EL (cell line): ENCODE data around the gene ADGRG1.

Experiments
- DNase-seq: peaks from one replicate; pipeline ENCODE4 v3.0.0-alpha.2; 2016

ADGRG1 gene

DNA sequence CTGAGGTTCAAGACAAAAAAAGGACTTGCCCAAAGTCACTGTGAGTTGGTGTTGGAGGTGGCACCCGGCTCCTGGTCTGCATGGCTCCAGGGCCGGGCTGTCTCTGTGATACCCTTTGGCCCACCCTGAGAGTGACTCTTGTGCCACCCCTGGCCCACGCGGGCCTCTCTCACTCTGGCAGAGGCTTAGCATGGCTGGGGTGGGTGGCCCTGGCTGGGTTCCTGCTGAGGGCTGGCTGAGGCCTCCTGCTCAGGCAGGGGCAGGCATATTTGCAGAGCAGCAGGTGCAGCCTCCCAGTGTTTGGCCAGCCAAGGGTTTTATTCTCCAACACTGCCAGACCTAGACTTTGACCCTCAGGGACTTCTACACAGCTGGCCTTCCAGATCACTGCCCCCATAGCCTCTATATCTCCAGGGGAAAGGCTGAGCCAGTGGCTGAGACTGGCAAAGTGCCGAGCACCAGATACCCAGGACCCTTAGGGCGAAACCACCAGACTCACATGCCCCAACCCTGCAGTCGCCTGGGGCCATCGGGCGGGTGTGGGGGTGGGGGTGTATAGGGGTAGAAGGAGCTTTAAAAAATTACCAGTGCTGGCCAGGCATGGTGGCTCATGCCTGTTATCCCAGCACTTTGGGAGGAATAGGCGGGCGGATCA, 21.5 kb upstream of the ADGRG1 start:
- DNase-seq, result no peak

DNA sequence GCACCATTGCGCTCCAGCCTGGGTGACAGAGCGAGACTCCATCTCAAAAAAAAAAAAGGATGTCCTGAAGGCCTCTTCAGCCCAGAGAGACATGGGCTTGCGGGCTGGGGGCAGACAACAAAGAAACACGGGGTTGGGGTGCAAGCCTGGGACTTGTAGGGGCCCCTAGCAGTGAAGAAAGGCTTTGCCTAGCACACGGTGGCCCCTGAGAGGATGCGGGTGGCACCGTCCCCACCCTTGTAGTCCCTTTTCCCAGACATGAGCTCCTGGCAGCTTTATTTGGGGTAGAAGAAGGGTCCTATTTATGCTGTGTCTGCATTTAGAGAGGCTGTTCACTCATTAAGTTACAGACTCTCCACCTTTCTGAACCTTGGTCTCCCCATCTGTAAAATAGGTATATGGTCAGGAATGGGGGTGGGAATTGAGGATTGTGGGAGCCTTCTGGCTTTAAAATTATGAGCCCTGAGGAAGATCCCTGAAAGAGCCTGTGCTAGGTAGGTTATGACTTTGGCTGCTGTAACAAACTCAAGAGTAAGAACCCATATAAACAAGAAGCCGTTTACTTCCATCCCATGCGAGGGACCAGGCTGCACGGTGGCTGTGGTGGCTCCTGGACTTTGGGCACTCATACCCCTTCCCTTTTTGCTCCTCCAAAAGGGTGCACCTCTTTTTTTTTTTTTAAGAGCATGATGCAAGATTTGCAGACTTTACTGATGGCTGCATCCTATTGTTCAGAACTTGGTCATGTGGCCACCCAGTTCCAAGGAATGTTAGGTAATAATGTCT, 20.6 kb upstream of the ADGRG1 start:
- no peak for DNase-seq

DNA sequence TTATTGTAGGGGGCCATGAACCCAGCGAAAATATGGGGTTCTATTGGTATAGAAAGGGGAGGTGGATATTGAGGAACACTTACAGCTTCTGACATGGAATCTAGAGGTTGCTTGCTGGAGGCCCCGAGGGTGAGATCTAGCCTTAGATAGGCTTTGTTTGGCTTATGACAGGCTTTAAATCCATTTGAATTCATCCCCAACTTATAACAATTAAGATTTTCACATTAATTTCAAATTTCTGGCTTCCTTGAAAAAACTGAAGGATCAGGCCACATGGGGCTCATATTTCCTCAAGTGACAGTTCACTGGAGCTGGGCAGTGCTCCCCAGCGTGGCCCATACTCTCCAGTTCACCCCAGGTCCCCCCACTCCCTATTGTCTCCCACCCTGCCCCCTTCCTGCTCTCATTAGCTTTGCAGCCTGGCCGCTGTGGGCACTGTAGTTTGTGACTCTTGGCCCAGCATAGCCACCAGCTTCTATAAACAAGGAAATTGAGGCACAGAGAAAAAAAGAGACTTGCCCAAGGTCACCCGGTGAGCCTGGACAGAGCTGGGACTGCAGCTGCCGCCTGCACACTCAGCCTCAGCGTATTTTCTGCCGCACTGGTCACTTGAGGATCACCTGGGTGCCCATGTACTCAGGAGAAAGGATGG, 19.8 kb upstream of the ADGRG1 start:
- DNase-seq, result no peak

DNA sequence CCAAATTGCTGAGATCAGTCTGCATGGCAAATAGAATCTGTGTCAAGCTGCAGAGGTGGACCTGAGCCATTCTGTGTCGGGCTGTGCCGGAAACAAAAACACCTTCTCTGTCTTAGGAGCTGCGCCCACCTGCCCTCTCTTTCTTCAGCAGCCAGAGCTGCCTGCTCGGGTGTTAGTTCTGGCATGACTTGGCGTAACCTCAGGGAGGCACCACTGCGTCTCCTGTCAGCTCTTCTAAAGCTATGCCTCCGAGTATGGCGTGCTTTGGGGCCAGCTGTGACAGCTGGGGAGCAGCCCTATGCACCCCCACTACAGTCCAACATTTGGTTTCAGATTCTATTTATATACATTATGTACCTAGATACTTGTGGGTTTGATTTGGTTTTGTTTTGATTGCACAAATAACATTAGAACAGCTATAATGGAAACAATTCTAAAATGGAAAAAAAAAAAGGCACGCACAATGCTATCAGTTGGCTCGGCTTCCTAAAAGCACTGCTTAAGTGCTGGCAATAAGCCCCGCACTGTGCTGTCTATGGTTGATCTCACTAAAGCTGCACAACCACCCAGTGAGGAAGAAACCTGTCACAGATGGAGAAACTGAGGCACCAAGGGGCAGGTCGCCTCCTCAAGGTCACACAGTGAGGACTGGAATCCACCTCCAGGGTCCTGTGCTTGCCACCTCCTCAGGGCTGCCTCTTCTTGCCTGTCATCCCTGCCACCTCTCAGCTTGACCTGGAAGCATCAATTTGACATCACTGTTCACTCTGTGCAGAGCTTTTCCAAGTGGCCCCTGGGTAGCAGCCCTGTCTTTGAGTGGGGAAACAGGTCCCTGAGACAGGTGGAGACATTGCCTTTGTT, 18.7 kb upstream of the ADGRG1 start:
- DNase-seq, result no peak

DNA sequence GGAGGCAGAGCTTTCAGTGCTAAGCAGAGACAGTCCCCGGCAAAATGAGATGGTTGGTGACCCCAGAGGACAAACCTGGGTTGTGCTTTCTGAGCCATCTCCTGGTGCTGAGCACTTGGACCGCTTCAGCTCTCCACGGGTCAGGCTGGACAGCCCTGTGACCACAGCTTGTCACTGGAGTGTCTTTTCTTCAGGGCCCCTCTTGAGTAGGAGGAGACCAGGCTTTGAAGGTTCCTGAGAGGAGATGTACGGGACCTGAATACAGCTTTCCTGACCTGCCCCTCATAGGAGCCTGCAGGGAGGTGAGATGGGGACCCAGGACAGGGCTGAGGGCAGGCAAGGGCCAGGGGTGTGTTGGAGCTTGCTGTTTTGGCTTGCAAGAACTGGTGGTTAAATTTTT, 17.8 kb upstream of the ADGRG1 start:
- DNase-seq, result no peak

DNA sequence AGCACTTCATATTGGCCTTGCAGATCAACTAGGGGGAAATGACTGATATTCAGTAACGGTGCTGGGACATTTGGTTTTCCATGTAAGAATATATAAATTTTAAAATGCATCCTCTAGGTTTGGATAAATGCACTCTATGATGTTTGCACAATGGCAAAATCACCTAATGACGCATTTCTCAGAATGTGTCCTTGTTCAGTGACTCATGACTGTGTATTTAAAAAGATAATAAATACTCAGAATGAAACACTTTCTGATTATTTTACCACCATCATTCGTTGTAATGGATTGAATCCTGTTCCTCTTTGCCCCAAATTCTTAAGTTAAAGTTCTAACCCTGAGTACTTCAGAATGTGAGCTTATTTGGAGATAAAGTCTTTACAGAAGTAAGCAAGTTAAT, 17.2 kb upstream of the ADGRG1 start:
- peak; percentile 48 for DNase-seq

DNA sequence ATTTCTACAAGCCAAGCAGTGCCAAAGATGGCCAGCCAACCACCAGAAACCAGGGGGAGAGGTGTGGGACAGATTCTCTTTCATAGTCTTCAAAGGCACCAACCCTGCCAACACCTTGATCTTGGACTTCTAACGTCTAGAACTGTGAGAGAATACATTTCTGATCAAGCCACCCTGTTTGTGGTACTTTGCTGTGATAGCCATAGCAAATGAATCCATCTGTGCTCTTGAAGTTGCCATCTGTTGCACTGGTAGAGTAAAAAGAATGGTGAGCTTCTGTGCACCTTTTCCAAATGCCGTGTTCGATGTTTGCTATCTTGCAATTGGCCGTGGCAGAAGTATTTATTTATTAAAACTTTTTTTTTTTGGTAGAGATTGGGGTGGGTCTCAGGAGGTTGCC, 16.7 kb upstream of the ADGRG1 start:
- no peak for DNase-seq

DNA sequence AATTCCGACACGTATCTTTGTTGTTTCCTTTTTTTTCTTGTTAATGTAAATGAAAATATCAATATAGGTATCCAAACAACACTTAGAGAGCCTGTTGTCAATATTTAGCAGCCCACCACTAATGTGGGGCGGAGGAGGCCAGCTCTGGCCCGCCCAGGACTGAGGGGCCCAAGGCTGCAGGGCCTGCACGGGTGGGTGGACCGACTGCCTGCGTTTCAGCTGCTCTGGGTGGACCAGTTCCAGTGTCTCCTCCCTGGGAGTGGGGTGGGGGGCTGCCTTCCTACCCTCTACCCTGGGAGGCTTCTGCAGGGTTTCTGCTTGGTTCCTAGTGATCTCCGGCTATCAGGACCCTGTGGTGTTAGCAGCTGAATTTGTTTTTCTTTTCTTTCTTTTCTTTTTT, 15.9 kb upstream of the ADGRG1 start:
- no peak for DNase-seq

DNA sequence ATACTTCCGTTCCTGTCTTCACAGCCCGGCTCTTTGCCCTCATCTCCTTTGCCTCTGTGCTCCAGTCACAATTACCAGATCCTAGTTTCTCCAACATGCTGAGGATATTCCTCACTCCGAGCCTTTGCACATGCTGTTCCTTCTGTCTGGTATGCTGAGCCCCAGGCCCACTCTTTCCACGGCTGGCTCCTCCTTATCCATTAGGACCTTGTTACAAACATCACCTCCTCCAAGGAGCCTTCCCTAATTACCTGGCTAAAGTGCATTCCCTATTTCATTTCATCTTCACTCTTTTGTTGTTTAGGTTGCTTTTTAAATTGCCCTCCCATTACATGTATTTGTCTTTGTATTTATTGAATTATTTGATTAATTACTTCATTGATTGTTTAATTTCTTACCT, 14.9 kb upstream of the ADGRG1 start:
- no peak for DNase-seq

DNA sequence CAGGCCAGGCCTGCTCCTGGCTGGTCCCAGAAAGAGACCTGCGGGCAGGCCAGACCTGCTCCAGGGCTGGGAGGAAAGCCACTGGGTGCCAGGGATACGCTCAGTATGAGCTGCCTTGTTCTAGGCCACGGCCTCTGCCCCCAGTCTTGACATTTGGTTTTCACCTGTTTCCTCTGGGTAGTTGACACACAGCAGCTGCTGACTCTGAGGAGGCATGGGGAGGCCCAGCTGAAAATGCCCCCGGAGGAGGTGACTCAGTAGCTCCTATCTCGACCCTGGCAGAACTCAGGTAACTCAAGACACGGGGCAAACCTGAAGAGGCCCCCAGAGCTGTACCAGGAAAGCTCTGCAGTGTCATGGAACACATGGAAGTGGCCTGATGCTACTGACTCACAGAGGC, 13.9 kb upstream of the ADGRG1 start:
- no peak for DNase-seq

DNA sequence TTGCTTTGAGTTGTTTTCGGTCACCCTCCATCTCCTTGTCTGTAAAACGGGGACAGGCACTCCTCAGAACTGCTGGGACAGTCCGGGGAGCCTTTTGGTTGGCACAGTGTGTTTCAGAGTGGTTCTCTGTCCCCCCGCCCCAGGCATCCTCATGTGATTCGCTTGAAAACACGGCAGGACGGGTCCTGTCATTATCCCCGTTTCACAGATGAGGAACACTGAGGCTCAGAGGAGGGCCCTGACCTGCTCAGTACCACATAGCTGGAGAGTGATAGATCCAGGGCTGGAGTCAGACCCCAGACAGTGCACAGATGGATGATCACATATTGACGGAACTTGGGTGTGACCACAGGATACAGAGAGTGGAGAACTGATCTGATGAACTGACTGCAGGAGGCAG, 13.5 kb upstream of the ADGRG1 start:
- no peak for DNase-seq

DNA sequence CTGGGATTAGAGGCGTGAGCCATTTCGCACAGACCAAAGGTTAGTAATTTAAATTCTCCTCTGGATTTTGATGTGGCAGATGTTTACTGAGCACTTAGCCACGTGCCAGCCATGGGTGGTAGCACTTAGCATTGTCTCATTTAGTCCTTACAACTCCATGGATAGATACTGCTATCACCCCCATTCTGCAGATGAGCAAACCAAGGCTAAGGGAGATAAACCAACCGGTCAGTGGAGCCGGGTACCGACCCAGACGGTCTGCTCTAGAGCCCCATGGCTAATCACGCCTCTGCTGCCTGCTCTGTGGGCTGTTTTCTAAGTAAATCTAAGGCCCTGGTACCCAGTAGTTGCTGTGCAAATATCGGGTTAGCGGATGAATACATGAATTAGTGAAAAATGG, 12.6 kb upstream of the ADGRG1 start:
- DNase-seq, result no peak

DNA sequence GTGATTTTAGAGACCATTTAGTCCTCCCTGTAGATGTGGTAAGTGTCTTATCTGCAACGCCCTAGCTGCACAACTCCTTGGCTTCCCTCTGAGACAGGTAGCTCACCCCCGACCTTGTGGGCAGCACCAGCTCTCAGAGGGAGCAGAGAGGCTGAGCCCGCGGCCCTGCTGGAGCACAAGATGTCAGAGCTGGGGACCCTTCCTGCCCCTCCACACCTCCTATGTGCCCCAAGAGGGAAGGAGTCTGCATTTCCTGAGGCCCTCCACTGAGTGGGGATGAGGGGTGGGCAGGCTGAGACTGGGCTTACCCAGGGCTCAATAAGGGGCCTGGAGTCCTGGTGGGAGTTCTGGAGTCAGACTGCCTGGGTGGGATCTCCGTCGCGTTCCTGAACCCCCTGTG, 12.2 kb upstream of the ADGRG1 start:
- DNase-seq, result no peak

DNA sequence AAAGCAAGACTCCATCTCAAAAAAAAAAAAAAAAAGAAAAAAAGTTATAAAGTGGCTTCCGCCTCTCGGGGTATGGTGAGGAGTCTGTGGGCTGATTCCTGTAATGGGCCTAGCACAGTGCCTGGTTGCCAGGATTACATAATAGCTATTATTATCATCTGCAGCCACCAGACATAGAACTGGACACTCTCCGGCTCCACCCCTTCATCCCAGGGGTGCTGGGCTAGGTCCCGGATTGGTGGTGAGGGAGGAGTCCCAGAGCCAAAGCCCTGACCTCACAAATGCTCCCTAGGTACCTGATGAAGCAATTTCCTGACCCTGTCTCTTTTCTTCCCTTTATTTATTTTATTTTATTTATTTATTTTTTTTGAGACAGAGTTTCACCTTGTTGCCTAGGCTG, 11.6 kb upstream of the ADGRG1 start:
- no peak for DNase-seq

DNA sequence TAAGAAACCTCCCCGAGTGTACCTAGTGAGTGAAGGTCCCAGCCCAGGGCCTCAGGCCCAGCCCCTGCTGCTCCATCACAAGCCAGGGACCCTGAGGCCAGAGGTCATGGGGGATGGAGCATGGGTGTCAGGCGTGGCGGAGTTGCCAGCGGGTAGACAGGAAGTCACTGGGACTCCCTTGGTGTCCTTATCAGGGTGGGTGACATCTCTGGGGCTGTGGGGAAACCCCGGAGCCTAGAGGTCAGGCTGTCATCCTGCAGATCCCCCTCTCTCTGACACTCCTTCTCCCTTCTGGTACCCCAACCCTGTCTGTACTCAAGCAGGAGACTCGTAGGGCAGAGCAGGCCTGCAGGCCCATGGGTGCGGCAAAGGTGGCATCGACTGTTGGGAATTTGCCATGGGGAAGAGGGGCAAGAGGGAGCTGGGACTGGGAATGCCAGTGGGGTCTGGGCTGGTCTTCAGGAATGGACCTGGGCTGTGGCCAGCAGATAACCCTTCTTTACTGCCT, 10.8 kb upstream of the ADGRG1 start:
- DNase-seq, result no peak

DNA sequence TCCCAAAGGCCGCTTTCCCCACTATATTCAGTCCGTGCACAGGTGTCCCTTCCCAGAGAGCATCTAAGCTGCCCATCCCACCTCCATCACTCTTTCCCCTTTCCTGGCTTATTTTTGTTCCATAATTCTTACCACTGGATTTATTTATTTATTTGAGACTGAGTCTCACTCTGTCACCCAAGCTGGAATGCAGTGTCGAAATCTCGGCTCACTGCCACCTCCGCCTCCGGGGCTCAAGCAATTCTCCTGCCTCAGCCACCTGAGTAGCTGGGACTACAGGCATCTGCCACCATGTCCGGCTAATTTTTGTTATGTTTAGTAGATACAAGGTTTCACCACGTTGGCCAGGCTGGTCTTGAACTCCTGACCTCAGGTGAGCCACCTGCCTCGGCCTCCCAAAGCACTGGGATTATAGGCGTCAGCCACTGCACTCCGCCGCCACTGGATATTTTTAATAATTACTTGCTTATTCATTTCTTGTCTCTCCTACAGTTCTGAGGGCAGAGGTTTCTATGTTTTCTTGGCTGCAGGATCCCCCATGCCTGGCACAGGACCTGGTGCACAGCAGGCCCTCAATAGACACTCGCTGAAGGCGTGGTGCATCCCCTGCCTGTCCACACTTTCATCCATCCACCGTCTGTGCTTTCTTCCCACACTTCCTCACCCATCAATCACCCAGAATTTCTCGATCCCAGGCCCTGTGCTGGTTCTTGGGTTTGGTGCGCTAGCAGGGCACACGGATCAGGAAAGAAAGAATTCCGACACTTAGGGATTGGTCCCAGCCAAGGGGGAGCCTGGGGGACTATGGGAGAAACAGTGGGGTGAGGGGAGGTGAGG, 9.9 kb upstream of the ADGRG1 start:
- DNase-seq, result peak; percentile 42

DNA sequence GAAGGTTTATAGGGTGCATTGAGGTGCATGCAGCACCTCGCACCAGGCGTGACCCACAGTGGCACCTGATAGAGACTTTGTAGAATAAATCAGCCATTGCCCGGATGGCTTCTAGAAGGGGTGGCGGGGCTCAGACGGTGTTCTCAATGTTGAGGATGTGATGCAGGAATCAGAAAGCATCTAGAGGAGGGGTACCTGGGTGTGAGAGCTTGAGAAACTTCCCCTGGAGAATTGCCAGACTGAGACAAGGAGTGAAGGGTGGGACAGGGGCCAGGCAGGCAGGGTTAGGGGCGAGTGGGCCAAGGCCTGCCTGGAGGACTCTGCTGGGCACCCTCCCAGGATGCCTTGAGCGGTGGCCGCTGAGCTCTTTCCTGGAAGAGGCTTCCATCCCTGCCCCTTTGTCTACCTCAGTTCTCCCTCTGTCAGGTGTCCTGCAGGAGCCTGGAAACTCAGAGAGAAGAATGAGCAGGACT, 9.3 kb upstream of the ADGRG1 start:
- no peak for DNase-seq

DNA sequence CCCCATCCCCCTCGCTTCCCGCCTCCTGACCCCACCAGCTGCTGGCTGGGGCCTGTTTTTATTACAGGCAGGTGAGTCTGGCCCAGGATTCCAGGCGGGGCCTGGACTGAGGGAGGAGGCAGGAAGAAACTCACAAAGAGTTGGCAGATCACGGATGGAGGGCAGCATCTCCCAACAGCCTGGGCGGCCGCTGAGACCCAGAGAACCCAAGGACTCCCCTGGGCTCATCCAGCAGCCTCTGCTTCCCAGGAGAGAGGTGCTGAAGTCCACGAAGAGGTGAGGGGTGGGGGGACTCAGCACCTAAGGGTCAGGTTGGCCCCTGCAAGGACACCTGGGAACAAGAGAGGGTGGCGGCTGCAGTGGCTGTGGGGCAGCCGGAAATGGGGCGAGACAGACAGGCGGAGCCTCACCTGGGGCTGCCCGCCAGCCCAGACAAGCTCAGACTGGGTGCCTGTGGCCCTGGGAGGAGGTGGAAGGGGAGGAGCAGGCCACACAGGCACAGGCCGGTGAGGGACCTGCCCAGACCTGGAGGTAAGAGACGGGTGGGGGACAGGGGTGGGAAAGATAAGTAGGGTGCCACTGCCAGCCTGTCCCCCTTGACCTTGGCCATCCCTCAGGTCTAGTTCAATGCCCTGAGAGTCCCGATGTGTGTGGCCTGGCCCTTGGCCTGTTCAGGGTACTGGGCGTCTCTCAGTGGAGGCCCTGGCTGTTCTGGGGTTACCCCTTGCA, 8.7 kb upstream of the ADGRG1 start:
- DNase-seq, result no peak

DNA sequence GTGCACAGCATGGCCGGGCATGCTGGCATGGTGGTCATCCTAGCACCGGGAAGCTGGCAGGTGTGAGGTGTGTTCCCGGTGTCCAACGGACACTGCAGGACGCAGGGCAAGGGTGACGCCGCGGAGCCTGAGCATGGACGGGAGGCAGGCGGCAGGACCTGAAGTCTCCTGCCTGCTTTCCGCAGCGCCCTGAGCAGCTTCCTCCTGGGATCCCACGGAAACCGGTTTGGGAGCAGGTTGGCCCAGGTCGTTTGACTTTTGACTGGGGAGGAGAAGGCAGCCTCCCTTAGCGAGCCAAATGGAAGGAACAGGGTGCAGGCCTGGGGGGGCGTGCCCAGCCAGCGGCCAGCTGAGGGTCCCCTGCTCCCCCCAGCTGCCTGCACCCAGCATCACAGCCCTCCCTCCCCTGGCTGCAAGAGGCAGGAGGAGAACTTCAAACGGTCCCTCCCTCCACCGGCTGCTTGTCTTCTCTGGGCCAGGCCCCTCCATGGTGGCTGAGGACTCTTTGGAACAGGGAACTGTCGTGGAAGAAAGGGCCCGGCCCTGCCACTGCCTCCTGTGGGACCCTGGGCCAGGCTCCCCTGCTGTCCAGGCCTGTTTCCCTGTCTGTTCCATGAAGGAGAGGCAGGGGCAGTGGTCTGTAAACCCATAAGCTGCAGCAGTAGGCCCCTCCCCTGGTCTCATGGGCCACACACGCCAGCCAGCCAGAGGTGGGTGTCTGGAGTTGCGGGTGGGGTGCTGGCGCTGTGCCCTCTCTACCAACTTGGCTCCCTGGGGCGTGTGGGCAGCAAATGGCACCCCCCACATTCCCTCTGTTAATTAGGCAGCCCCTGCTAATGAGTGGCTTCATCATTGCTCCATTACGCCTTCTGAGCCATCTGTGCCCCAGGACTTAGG, 7.8 kb upstream of the ADGRG1 start:
- no peak for DNase-seq
